GM12891 (cell line): ENCODE data around the gene SDK1.

Source experiments
- POLR2A ChIP-seq: IDR thresholded peaks from 2 replicates; pipeline ENCODE4 v1.6.1; 2011; ENCODE audit warnings: low read depth, low read length, control low read depth
- POLR2AphosphoS5 ChIP-seq: IDR thresholded peaks from 2 replicates; pipeline ENCODE4 v1.6.1; 2011; ENCODE audit warnings: low read depth, low read length, control low read depth
- SPI1 ChIP-seq: IDR thresholded peaks from 2 replicates; pipeline ENCODE4 v1.6.1; 2011; ENCODE audit warnings: low read depth, low read length, control low read depth
- TAF1 ChIP-seq: IDR thresholded peaks from 2 replicates; pipeline ENCODE4 v1.6.1; 2011; ENCODE audit warnings: low read depth, low read length, control low read depth

- TF ChIP-seq TAF1 (no peak), POLR2AphosphoS5 (no peak), POLR2A (no peak), SPI1 (no peak)
Measured at GRCh38 chr7:4168041-4168440, 867.0 kb downstream of the SDK1 start.
